ENCODE data around the gene CEP164.

DNA sequence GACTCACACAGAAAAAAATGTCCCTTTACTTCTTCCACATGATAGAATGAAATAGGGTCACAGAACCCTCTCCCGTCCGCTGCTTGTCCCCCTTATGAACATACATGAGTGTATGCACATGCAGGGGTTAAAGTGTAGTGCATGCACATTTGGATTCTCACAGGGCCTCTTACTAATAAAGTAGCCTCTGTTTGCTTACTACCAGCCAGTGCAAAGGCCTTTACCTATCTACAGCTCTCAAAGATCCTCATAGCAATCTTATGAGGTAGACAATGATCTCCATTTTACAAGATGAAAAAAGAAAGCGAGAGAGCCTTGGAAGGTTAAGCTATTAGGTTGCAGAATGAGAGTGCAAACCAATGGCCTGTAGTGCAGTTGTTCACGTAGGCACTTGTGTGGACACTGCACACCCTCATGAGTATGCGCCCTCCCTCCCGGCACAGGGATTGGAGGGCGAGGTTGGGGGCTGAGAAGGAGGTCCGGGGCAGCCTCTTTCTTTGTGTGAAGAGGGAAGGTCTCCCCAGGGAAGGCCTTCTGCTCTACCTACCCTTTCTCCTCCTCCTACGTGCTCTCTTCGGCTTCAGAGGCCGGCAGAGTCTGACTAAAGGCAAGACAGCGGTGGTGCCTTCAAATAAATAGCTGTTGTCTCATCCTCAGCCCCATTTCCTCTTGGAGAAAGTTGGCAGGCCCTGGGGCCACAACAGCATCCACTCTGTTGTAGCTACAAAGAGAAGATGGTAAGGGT is 91.3 kb downstream of the CEP164 start:
- TF ChIP-seq, protein P1, sequence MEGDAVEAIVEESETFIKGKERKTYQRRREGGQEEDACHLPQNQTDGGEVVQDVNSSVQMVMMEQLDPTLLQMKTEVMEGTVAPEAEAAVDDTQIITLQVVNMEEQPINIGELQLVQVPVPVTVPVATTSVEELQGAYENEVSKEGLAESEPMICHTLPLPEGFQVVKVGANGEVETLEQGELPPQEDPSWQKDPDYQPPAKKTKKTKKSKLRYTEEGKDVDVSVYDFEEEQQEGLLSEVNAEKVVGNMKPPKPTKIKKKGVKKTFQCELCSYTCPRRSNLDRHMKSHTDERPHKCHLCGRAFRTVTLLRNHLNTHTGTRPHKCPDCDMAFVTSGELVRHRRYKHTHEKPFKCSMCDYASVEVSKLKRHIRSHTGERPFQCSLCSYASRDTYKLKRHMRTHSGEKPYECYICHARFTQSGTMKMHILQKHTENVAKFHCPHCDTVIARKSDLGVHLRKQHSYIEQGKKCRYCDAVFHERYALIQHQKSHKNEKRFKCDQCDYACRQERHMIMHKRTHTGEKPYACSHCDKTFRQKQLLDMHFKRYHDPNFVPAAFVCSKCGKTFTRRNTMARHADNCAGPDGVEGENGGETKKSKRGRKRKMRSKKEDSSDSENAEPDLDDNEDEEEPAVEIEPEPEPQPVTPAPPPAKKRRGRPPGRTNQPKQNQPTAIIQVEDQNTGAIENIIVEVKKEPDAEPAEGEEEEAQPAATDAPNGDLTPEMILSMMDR (IDR thresholded peaks at IDR 0.05 in 4 of 5, conservative IDR thresholded peaks at IDR 0.05 in 1 of 5) = no peak
- no peak for TF ChIP-seq POLR2A (IDR thresholded peaks at IDR 0.05)

Measured in gastrocnemius medialis (tissue), 4 donors.